WTC11 (cell line): ENCODE results near the gene DNAH11. TPM values are rescaled to one million over a fixed set of nuclear protein-coding genes. Genes with fewer than 3 reads are reported as not detected.

Source experiments
- ATAC-seq: fragments of 200-7000 bp; cut with Tn5 transposase; 2 replicates; pipeline ENCODE4 v1.10.0; 2021; ENCODE audit warnings: mild to moderate bottlenecking, moderate library complexity
- CTCF ChIA-PET: fragments of 300-600 bp; sonication (Branson Sonifier 250); formaldehyde crosslinking; loops from one replicate; lab custom pipeline; 2021; ENCODE audit warnings: antibody characterized with exemption; lab: Charles Lee
- POLR2A ChIA-PET: fragments of 350-600 bp; sonication (Branson Sonifier 250); formaldehyde crosslinking; loops from one replicate; lab custom pipeline; 2021; ENCODE audit warnings: antibody characterized with exemption; lab: Charles Lee
- DNase-seq: peaks from one replicate; pipeline ENCODE4 v3.0.0; 2021; ENCODE audit warnings: low spot score
- H3K27ac Mint-ChIP-seq: 2 replicates; pipeline ENCODE4 v1.8.0; 2021; ENCODE audit warnings: mixed read lengths
- H3K27me3 Mint-ChIP-seq: 2 replicates; pipeline ENCODE4 v1.8.0; 2021; ENCODE audit warnings: low read depth, mild to moderate bottlenecking, moderate library complexity, mixed read lengths
- H3K36me3 Mint-ChIP-seq: 2 replicates; pipeline ENCODE4 v1.8.0; 2021; ENCODE audit warnings: mixed read lengths
- H3K4me1 Mint-ChIP-seq: 2 replicates; pipeline ENCODE4 v1.8.0; 2022; ENCODE audit warnings: mixed read lengths
- H3K4me3 Mint-ChIP-seq: 2 replicates; pipeline ENCODE4 v1.8.0; 2021; ENCODE audit warnings: mild to moderate bottlenecking, moderate library complexity, mixed read lengths
- H3K9me3 Mint-ChIP-seq: 2 replicates; pipeline ENCODE4 v1.8.0; 2021; ENCODE audit warnings: mixed read lengths
- ATF1 ChIP-seq: sonication (generic); formaldehyde crosslinking; IDR thresholded peaks from 2 replicates; pipeline ENCODE4 v1.8.1; 2023; ENCODE audit warnings: mild to moderate bottlenecking, moderate library complexity, missing genetic modification reagents
- FOXK1 ChIP-seq: sonication (generic); formaldehyde crosslinking; IDR thresholded peaks from 2 replicates; pipeline ENCODE4 v1.8.0; 2022; ENCODE audit warnings: mild to moderate bottlenecking, moderate library complexity, missing genetic modification reagents
- FOXP1 ChIP-seq: sonication (generic); formaldehyde crosslinking; IDR thresholded peaks from 2 replicates; pipeline ENCODE4 v1.8.0; 2022; ENCODE audit warnings: missing genetic modification reagents, mild to moderate bottlenecking, moderate library complexity, borderline replicate concordance
- FOXP4 ChIP-seq: sonication (generic); formaldehyde crosslinking; IDR thresholded peaks from 2 replicates; pipeline ENCODE4 v1.8.0; 2022; ENCODE audit warnings: mild to moderate bottlenecking, missing genetic modification reagents
- IRF2 ChIP-seq: sonication (generic); formaldehyde crosslinking; IDR thresholded peaks from 2 replicates; pipeline ENCODE4 v1.8.0; 2022; ENCODE audit warnings: low read depth, missing genetic modification reagents, borderline replicate concordance
- MXD4 ChIP-seq: fragments of 250-450 bp; sonication (Bioruptor Pico); IDR thresholded peaks from 2 replicates; pipeline ENCODE4 v1.8.0; 2021; ENCODE audit warnings: mild to moderate bottlenecking, moderate library complexity, borderline replicate concordance
- MYBL2 ChIP-seq: sonication (generic); formaldehyde crosslinking; IDR thresholded peaks from 2 replicates; pipeline ENCODE4 v1.8.1; 2023; ENCODE audit warnings: mild to moderate bottlenecking, moderate library complexity, missing genetic modification reagents
- NR1H2 ChIP-seq: sonication (generic); formaldehyde crosslinking; IDR thresholded peaks from 2 replicates; pipeline ENCODE4 v1.9.0; 2021; ENCODE audit warnings: mild to moderate bottlenecking, moderate library complexity, missing genetic modification reagents
- NR2C2 ChIP-seq: sonication (generic); formaldehyde crosslinking; IDR thresholded peaks from 2 replicates; pipeline ENCODE4 v1.8.0; 2022; ENCODE audit warnings: mild to moderate bottlenecking, missing genetic modification reagents
- OVOL2 ChIP-seq: fragments of 250-450 bp; sonication (Bioruptor Pico); IDR thresholded peaks from 2 replicates; pipeline ENCODE4 v1.9.0; 2021; ENCODE audit warnings: mild to moderate bottlenecking, borderline replicate concordance
- PRRX2 ChIP-seq: fragments of 250-450 bp; sonication (Bioruptor Pico); IDR thresholded peaks from 2 replicates; pipeline ENCODE4 v1.8.0; 2021; ENCODE audit warnings: mild to moderate bottlenecking
- SMAD4 ChIP-seq: sonication (generic); formaldehyde crosslinking; IDR thresholded peaks from 2 replicates; pipeline ENCODE4 v1.8.0; 2022; ENCODE audit warnings: mild to moderate bottlenecking, missing genetic modification reagents
- TP53 ChIP-seq: sonication (generic); formaldehyde crosslinking; IDR thresholded peaks from 2 replicates; pipeline ENCODE4 v1.8.1; 2023; ENCODE audit warnings: mild to moderate bottlenecking, missing genetic modification reagents
- USF1 ChIP-seq: sonication (generic); formaldehyde crosslinking; IDR thresholded peaks from 2 replicates; pipeline ENCODE4 v1.8.0; 2022; ENCODE audit warnings: mild to moderate bottlenecking, missing genetic modification reagents
- ZNF138 ChIP-seq: sonication (generic); formaldehyde crosslinking; conservative IDR thresholded peaks from 2 replicates; pipeline ENCODE4 v1.8.1; 2022; ENCODE audit warnings: mild to moderate bottlenecking, moderate library complexity, missing genetic modification reagents
- ZNF423 ChIP-seq: fragments of 250-450 bp; sonication (Bioruptor Pico); IDR thresholded peaks from 2 replicates; pipeline ENCODE4 v2.1.2; 2022; ENCODE audit warnings: mild to moderate bottlenecking, moderate library complexity
- ZNF532 ChIP-seq: fragments of 250-450 bp; sonication (Bioruptor Pico); IDR thresholded peaks from 2 replicates; pipeline ENCODE4 v1.9.0; 2021; ENCODE audit warnings: mild to moderate bottlenecking, borderline replicate concordance
- total RNA-seq: library from RNA; stranded (reverse); gene quantifications from 3 replicates; pipeline ENCODE4 v1.2.3, GENCODE V29; 2021
- TF ChIP-seq, protein P1 (sequence below): sonication (generic); formaldehyde crosslinking; IDR thresholded peaks from 2 replicates; pipeline ENCODE4 v1.8.0; 2023; ENCODE audit warnings: missing genetic modification reagents

Gene DNAH11
- total RNA-seq, 1 experiment from 2014 or later = 6.4 TPM

DNA sequence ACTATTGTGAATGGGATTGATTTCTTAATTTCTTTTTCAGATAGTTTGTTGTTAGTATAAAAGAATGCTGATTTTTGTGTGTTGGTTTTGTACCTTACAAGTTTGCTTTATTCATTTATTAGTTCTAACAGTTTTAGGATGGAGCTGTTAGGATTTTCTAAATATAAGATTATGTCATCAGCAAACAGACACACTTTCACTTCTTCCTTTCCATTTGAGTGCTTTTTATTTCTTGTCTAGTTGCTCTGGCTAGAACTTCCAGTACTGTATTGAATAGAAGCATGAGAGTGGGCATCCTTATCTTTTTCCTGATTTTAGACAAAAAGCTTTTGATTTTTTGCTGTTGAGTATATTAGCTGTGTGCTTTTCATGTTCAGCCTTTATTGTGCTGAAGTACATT, 81.5 kb downstream of the DNAH11 start:
- no peaks in the 10 kb centered on the region for H3K4me1 Mint-ChIP-seq
- 0 out of 2 replicates have a peak, but pooled peaks cover 3% of the 10 kb centered on the region for H3K36me3 Mint-ChIP-seq

GRCh38 chr7:21636694-21637093, 93.9 kb downstream of the DNAH11 start:
- no peak for ATAC-seq

More for the DNA sequence above, 81.5 kb downstream of the DNAH11 start:
- DNase-seq = no peak
- POLR2A ChIA-PET = no interaction called here
- Mint-ChIP-seq H3K27ac (no peak overlapping the region), H3K9me3 (0 out of 2 replicates have a peak, but pooled peaks cover 3% of the 10 kb centered on the region), H3K4me3 (no peak overlapping the region), H3K27me3 (no peaks in the 10 kb centered on the region)
- TF ChIP-seq MXD4 (CRISPR knock-in tag) = no peak
- no peak for TF ChIP-seq OVOL2 (CRISPR knock-in tag)
- TF ChIP-seq IRF2 (CRISPR knock-in tag) = no peak
- no peak for TF ChIP-seq NR1H2
- no peak for ATAC-seq
- CTCF ChIA-PET = no interaction called here

GRCh38 chr7:21639206-21639868, 96.5 kb downstream of the DNAH11 start:
- Mint-ChIP-seq H3K4me1 (peaks cover 18% of the 10 kb centered on the region), H3K36me3 (no peaks in the 10 kb centered on the region), H3K4me3 (no peak overlapping the region), H3K27me3 (no peaks in the 10 kb centered on the region; the same call in 1 of the 2 replicates), H3K9me3 (no peaks in the 10 kb centered on the region; the same call in 1 of the 2 replicates), H3K27ac (no peak overlapping the region)
- POLR2A ChIA-PET = interaction anchor here (0.5 kb wide), 1 partner anchor 229 kb away, joined by 3 read pairs; no protein-coding TSS in a partner anchor
- CTCF ChIA-PET = no interaction called here
- TF ChIP-seq ATF1 = no peak
- no peak for TF ChIP-seq NR2C2 (CRISPR knock-in tag)
- no peak for TF ChIP-seq SMAD4 (CRISPR knock-in tag)
- TF ChIP-seq FOXK1 (CRISPR knock-in tag) = no peak
- DNase-seq (no peak), ATAC-seq (no peak)

More at GRCh38 chr7:21636694-21637093, 93.9 kb downstream of the DNAH11 start:
- Mint-ChIP-seq H3K27ac (no peak overlapping the region), H3K9me3 (peaks cover 8% of the 10 kb centered on the region; the same call in 1 of the 2 replicates), H3K27me3 (no peaks in the 10 kb centered on the region; the same call in 1 of the 2 replicates), H3K4me3 (no peak overlapping the region), H3K36me3 (no peaks in the 10 kb centered on the region), H3K4me1 (peaks cover 14% of the 10 kb centered on the region)
- POLR2A ChIA-PET = no interaction called here
- CTCF ChIA-PET = no interaction called here
- no peak for DNase-seq
- TF ChIP-seq TP53 (CRISPR knock-in tag) (no peak), ZNF138 (no peak), USF1 (CRISPR knock-in tag) (no peak), FOXK1 (CRISPR knock-in tag) (no peak), NR1H2 (no peak), FOXP4 (CRISPR knock-in tag) (no peak), MYBL2 (CRISPR knock-in tag) (no peak), ZNF423 (CRISPR knock-in tag) (no peak), FOXP1 (CRISPR knock-in tag) (no peak), PRRX2 (CRISPR knock-in tag) (no peak)
- TF ChIP-seq, protein P1, sequence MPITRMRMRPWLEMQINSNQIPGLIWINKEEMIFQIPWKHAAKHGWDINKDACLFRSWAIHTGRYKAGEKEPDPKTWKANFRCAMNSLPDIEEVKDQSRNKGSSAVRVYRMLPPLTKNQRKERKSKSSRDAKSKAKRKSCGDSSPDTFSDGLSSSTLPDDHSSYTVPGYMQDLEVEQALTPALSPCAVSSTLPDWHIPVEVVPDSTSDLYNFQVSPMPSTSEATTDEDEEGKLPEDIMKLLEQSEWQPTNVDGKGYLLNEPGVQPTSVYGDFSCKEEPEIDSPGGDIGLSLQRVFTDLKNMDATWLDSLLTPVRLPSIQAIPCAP = no peak

DNA sequence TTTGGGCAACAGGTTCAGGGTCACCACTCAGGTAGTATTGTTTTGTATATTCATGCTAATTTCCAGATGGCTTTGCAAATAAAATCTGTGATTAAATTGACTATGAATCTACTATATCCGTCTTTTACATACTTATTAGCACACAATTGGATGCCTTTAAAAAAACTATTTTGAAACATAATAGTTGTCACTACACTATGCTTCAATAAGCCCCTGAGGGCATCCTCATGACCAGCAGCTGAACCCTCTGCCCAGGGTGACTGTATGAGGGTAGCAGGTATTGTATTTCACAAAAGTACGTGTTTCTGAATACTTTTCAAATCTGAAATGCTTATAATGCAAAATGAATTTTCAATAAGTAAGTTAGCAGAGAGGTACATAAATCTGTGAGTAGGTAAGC, 97.3 kb downstream of the DNAH11 start:
- ChIA-PET POLR2A (no interaction called here), CTCF (no interaction called here)
- Mint-ChIP-seq H3K4me3 (no peak overlapping the region), H3K4me1 (peaks cover 18% of the 10 kb centered on the region), H3K36me3 (no peaks in the 10 kb centered on the region), H3K9me3 (no peaks in the 10 kb centered on the region), H3K27ac (no peak overlapping the region), H3K27me3 (no peaks in the 10 kb centered on the region; the same call in 1 of the 2 replicates)
- DNase-seq (no peak), ATAC-seq (no peak)
- no peak for TF ChIP-seq ZNF532
- TF ChIP-seq ATF1 = no peak
- no peak for TF ChIP-seq NR1H2
- no peak for TF ChIP-seq IRF2 (CRISPR knock-in tag)
